H1 (cell line): ENCODE measurements around the gene ADTRP. TPM values are rescaled to one million over a fixed set of nuclear protein-coding genes. Genes with fewer than 3 reads are reported as not detected.

ENCODE experiments used
- CTCF ChIA-PET: fragments of 300-600 bp; sonication (Branson Sonifier 250); formaldehyde crosslinking; loops from one replicate; lab custom pipeline; 2021; ENCODE audit not compliant: partially characterized antibody; lab: Charles Lee
- POLR2A ChIA-PET: fragments of 300-600 bp; sonication (Branson Sonifier 250); formaldehyde crosslinking; loops from one replicate; lab custom pipeline; 2021; ENCODE audit warnings: inconsistent platforms; ENCODE audit not compliant: partially characterized antibody; lab: Charles Lee
- DNase-seq, 2 experiments: peaks; one replicate each; pipeline versions ENCODE4 v3.0.0 to v3.0.0-alpha.2; 2010 to 2022; ENCODE audit warnings: low spot score in 2 of 2, low read depth in 1 of 2, mixed read lengths in 1 of 2
- FAIRE-seq: peaks from 2 replicates; lab custom pipeline; 2011; peaks lifted over from hg19 to GRCh38; lab: Jason Lieb, UNC
- H2AFZ ChIP-seq: 2 replicates; pipeline ENCODE4 v1.8.1; 2012; ENCODE audit warnings: low read length, inconsistent platforms
- H2AK5ac ChIP-seq: 2 replicates; pipeline ENCODE4 v1.6.1; 2013; ENCODE audit warnings: low read depth, low read length
- H2BK120ac ChIP-seq: replicated peaks from 2 replicates; pipeline ENCODE3; 2013; ENCODE audit warnings: low read depth, low read length, inconsistent platforms
- H2BK12ac ChIP-seq: 2 replicates; pipeline ENCODE4 v1.6.1; 2013; ENCODE audit warnings: low read depth, low read length
- H2BK15ac ChIP-seq: 2 replicates; pipeline ENCODE4 v1.6.1; 2013; ENCODE audit warnings: low read length
- H2BK20ac ChIP-seq: 2 replicates; pipeline ENCODE4 v1.6.1; 2013; ENCODE audit warnings: low read length
- H2BK5ac ChIP-seq: 2 replicates; pipeline ENCODE4 v1.6.1; 2013; ENCODE audit warnings: low read depth, low read length
- H3K14ac ChIP-seq: 2 replicates; pipeline ENCODE4 v1.6.1; 2013; ENCODE audit warnings: inconsistent platforms; ENCODE audit not compliant: insufficient read length
- H3K18ac ChIP-seq: 2 replicates; pipeline ENCODE4 v1.6.1; 2013; ENCODE audit warnings: low read length; ENCODE audit errors: extremely low read depth
- H3K23ac ChIP-seq: 2 replicates; pipeline ENCODE4 v1.6.1; 2013; ENCODE audit warnings: inconsistent platforms; ENCODE audit not compliant: insufficient read length
- H3K23me2 ChIP-seq: 2 replicates; pipeline ENCODE4 v1.6.1; 2013; ENCODE audit warnings: low read depth, low read length
- H3K27ac ChIP-seq: 2 replicates; pipeline ENCODE4 v1.6.1; 2011; ENCODE audit warnings: low read depth, low read length, inconsistent platforms
- H3K27me3 ChIP-seq, 4 experiments: replicated peaks in 1 of 4; 1 replicate in 1 of 4; 2 replicates in 3 of 4; pipeline versions ENCODE4 v1.6.1 to v1.8.1; 2011 to 2013; ENCODE audit warnings: low read length in 3 of 4, mild to moderate bottlenecking in 3 of 4, inconsistent platforms in 2 of 4, mixed read lengths in 2 of 4, moderate library complexity in 1 of 4; ENCODE audit not compliant: control insufficient read depth in 3 of 4, insufficient read depth in 3 of 4; ENCODE audit errors: extremely low read depth in 1 of 4
- H3K36me3 ChIP-seq, 4 experiments: 2 replicates each; pipeline versions ENCODE4 v1.6.1 to v1.8.1; 2011 to 2013; ENCODE audit warnings: mild to moderate bottlenecking in 4 of 4, low read length in 3 of 4, moderate library complexity in 2 of 4, control low read depth in 1 of 4, inconsistent platforms in 1 of 4; ENCODE audit not compliant: insufficient read depth in 4 of 4, control insufficient read depth in 2 of 4
- H3K4ac ChIP-seq: replicated peaks from 2 replicates; pipeline ENCODE3; 2013; ENCODE audit warnings: low read length, low read depth, mixed read lengths, inconsistent platforms; ENCODE audit not compliant: insufficient read length
- H3K4me1 ChIP-seq, 4 experiments: replicated peaks in 1 of 4; 1 replicate in 1 of 4; 2 replicates in 3 of 4; pipeline versions ENCODE4 v1.6.1 to v1.8.1; 2011 to 2013; ENCODE audit warnings: low read length in 3 of 4, inconsistent platforms in 2 of 4, mixed read lengths in 1 of 4; ENCODE audit not compliant: insufficient read depth in 4 of 4, control insufficient read depth in 3 of 4
- H3K4me2 ChIP-seq, 2 experiments: 2 replicates each; pipeline versions ENCODE4 v1.6.1 to v1.8.1; 2011 to 2013; ENCODE audit warnings: low read depth in 2 of 2, low read length in 2 of 2, control low read depth in 1 of 2, inconsistent platforms in 1 of 2, mild to moderate bottlenecking in 1 of 2; ENCODE audit not compliant: insufficient read depth in 1 of 2
- H3K4me3 ChIP-seq, 4 experiments: fragments of 200-600, 300-600 bp in 1 of 4; sonication (generic), shearing (Covaris generic), sonication (Bioruptor Twin) in 1 of 4; 2 replicates each; pipeline versions ENCODE4 v1.5.1 to v1.8.1; 2011 to 2016; ENCODE audit warnings: low read length in 4 of 4, low read depth in 3 of 4, control low read depth in 2 of 4, inconsistent platforms in 2 of 4, mild to moderate bottlenecking in 2 of 4, mixed read lengths in 1 of 4, moderate library complexity in 1 of 4; ENCODE audit not compliant: insufficient read depth in 2 of 4; ENCODE audit errors: extremely low read depth in 1 of 4
- H3K56ac ChIP-seq: replicated peaks from 2 replicates; pipeline ENCODE3; 2013; ENCODE audit warnings: low read depth, mild to moderate bottlenecking, mixed read lengths, low read length, inconsistent platforms; ENCODE audit not compliant: insufficient read length
- H3K79me1 ChIP-seq: 2 replicates; pipeline ENCODE4 v1.6.1; 2013; ENCODE audit warnings: low read depth, low read length, control low read depth
- H3K79me2 ChIP-seq, 2 experiments: 2 replicates each; pipeline versions ENCODE4 v1.6.1 to v1.8.1; 2012 to 2013; ENCODE audit warnings: low read length in 2 of 2, mild to moderate bottlenecking in 2 of 2, inconsistent platforms in 1 of 2; ENCODE audit not compliant: insufficient read depth in 2 of 2, control insufficient read depth in 1 of 2
- H3K9ac ChIP-seq, 4 experiments: replicated peaks in 1 of 4; 1 replicate in 1 of 4; 2 replicates in 3 of 4; pipeline versions ENCODE4 v1.6.1 to v1.8.1; 2011 to 2013; ENCODE audit warnings: low read depth in 3 of 4, low read length in 3 of 4, control low read depth in 2 of 4, mild to moderate bottlenecking in 2 of 4, moderate library complexity in 2 of 4, inconsistent platforms in 1 of 4; ENCODE audit errors: extremely low read depth in 1 of 4
- H3K9me3 ChIP-seq, 2 experiments: 2 replicates each; pipeline versions ENCODE4 v1.6.1 to v1.8.1; 2012 to 2013; ENCODE audit warnings: mild to moderate bottlenecking in 2 of 2, moderate library complexity in 2 of 2, control low read depth in 1 of 2, inconsistent platforms in 1 of 2, low read depth in 1 of 2, low read length in 1 of 2, mixed read lengths in 1 of 2; ENCODE audit not compliant: insufficient read depth in 2 of 2
- H4K20me1 ChIP-seq, 2 experiments: replicated peaks in 1 of 2; 2 replicates each; pipeline versions ENCODE3 to v1.8.1; 2011 to 2013; ENCODE audit warnings: inconsistent platforms in 2 of 2, low read length in 2 of 2, mild to moderate bottlenecking in 1 of 2; ENCODE audit not compliant: insufficient read depth in 2 of 2, control insufficient read depth in 1 of 2
- H4K5ac ChIP-seq: 2 replicates; pipeline ENCODE4 v1.6.1; 2013; ENCODE audit warnings: low read length, low read depth, mixed read lengths, inconsistent platforms; ENCODE audit not compliant: insufficient read length
- H4K8ac ChIP-seq: 2 replicates; pipeline ENCODE4 v1.8.0; 2013; ENCODE audit warnings: mild to moderate bottlenecking, moderate library complexity, low read length, inconsistent platforms; ENCODE audit not compliant: insufficient read depth; ENCODE audit errors: extremely low read depth
- H4K91ac ChIP-seq: replicated peaks from 2 replicates; pipeline ENCODE3; 2013; ENCODE audit warnings: low read length, mixed read lengths, inconsistent platforms; ENCODE audit not compliant: insufficient read length
- EGR1 ChIP-seq: IDR thresholded peaks from 2 replicates; pipeline ENCODE4 v1.6.1; 2011; ENCODE audit warnings: low read depth, low read length, borderline replicate concordance
- JUND ChIP-seq: IDR thresholded peaks from 2 replicates; pipeline ENCODE4 v1.6.1; 2011; ENCODE audit warnings: mild to moderate bottlenecking, improper control_type of control experiment, low read length
- KDM1A ChIP-seq: fragments of 200-600, 300-600 bp; sonication (generic); IDR thresholded peaks from 2 replicates; pipeline ENCODE4 v1.7.1; 2016; ENCODE audit warnings: mild to moderate bottlenecking, low read length, borderline replicate concordance
- RBBP5 ChIP-seq: IDR thresholded peaks from 2 replicates; pipeline ENCODE4 v1.7.1; 2012; ENCODE audit warnings: low read depth, mild to moderate bottlenecking, inconsistent platforms, low read length, moderate library complexity, borderline replicate concordance
- SIX5 ChIP-seq: IDR thresholded peaks from 2 replicates; pipeline ENCODE4 v1.6.1; 2011; ENCODE audit warnings: mild to moderate bottlenecking, low read depth, low read length
- SP2 ChIP-seq: IDR thresholded peaks from 2 replicates; pipeline ENCODE4 v1.6.1; 2012; ENCODE audit warnings: mild to moderate bottlenecking, low read length, inconsistent platforms
- TAF1 ChIP-seq: IDR thresholded peaks from 2 replicates; pipeline ENCODE4 v1.6.1; 2011; ENCODE audit warnings: mild to moderate bottlenecking, low read depth, low read length
- TEAD4 ChIP-seq: IDR thresholded peaks from 2 replicates; pipeline ENCODE4 v1.6.1; 2012; ENCODE audit warnings: low read depth, low read length, inconsistent platforms, mixed read lengths
- WGBS, 2 experiments: shearing (Covaris generic) in 1 of 2; methylation state at CpG; one replicate each; pipeline versions ENCODE4 v1.1.6 to v1.1.7; 2013 to 2015; ENCODE audit warnings: low lambda C conversion rate in 2 of 2, mixed read lengths in 2 of 2, inconsistent platforms in 1 of 2, low coverage in 1 of 2, missing lambda C conversion rate in 1 of 2; ENCODE audit not compliant: insufficient replicate concordance in 2 of 2, insufficient coverage in 1 of 2, insufficient read length in 1 of 2; ENCODE audit errors: extremely low coverage in 1 of 2, missing lambda C conversion rate in 1 of 2; 5-methylcytosine and 5-hydroxymethylcytosine counted together
- polyA plus RNA-seq, 7 experiments: library from polyadenylated mRNA; depleted of rRNA in 3 of 7; stranded (reverse) in 5 of 7; unstranded in 2 of 7; fragments of >200 nt in 5 of 7; fragments of 200-250 nt in 2 of 7; gene quantifications; 1 replicate in 5 of 7; 2 replicates in 1 of 7; 4 replicates in 1 of 7; pipeline versions ENCODE4 v1.2.1 to v1.2.3, GENCODE V29; 2011 to 2013; ENCODE audit warnings: missing spikeins in 2 of 7, mixed read lengths in 2 of 7
- total RNA-seq: library from RNA; stranded (reverse); fragmentation: NEBNext Ultra II Directional; extraction: Animal tissue kit (Norgen Biotek cat#: 25700); gene quantifications from 2 replicates; pipeline ENCODE4 v1.2.1, GENCODE V29; 2021

The ADTRP gene
- total and polyA plus RNA-seq, 2 of the 8 experiments (the other 6 are each of a cell fraction or from before 2014, with no cell fraction given): 0.08 to 0.45 TPM

GRCh38 chr6:11702089-11702488, 76.5 kb downstream of the ADTRP start:
- DNase-seq (no peak), FAIRE-seq (no peak)
- H2BK12ac ChIP-seq: no peak overlapping the region
- H4K91ac ChIP-seq: peak overlapping the region; percentile 12
- no peak for TF ChIP-seq SP2
- TF ChIP-seq SIX5: no peak
- no peak for TF ChIP-seq KDM1A
- TF ChIP-seq RBBP5: no peak
- no peak for TF ChIP-seq TAF1
- TF ChIP-seq TEAD4: no peak
- no peak for TF ChIP-seq EGR1
- no peak for TF ChIP-seq JUND
- TF ChIP-seq, all 59 proteins: peak for 0
- ChIA-PET POLR2A (no interaction called here), CTCF (interaction anchor here (0.6 to 2.7 kb wide), 10 partner anchors 10 to 246 kb away, joined by 3 to 11 read pairs (median 3); no protein-coding TSS in a partner anchor)
- H3K18ac ChIP-seq: no peak overlapping the region
- no peak overlapping the region for H3K27ac ChIP-seq
- H3K27me3 ChIP-seq: no peaks in the 10 kb centered on the region
- H3K79me1 ChIP-seq: no peaks in the 10 kb centered on the region
- no peak overlapping the region for H3K4ac ChIP-seq
- no peak overlapping the region for H3K9ac ChIP-seq
- H3K9me3 ChIP-seq: no peaks in the 10 kb centered on the region
- H3K14ac ChIP-seq: no peak overlapping the region
- no peaks in the 10 kb centered on the region for H3K4me1 ChIP-seq
- no peaks in the 10 kb centered on the region for H3K36me3 ChIP-seq
- peak overlapping the region; percentile 30; the same call in 1 of the 2 replicates for H2BK5ac ChIP-seq
- no peaks in the 10 kb centered on the region for H3K79me2 ChIP-seq
- no peak overlapping the region for H2AFZ ChIP-seq
- H4K20me1 ChIP-seq: no peaks in the 10 kb centered on the region
- no peak overlapping the region for H3K4me2 ChIP-seq
- H3K23me2 ChIP-seq: no peaks in the 10 kb centered on the region
- no peak overlapping the region for H2BK20ac ChIP-seq
- no peak overlapping the region for H4K5ac ChIP-seq
- WGBS, 2 experiments: 86% methylated on average over 4 of the region's 4 CpGs; no CpG with 5 or more reads in 1 of the 2 experiments
- no peak overlapping the region for H3K4me3 ChIP-seq
- no peak overlapping the region for H2AK5ac ChIP-seq
- H2BK15ac ChIP-seq: no peak overlapping the region
- H4K8ac ChIP-seq: no peak overlapping the region; the same call in 1 of the 2 replicates
- no peak overlapping the region for H3K56ac ChIP-seq
- no peak overlapping the region for H2BK120ac ChIP-seq
- no peak overlapping the region for H3K23ac ChIP-seq
